ENCODE measurements around the gene PON2. TPM values are rescaled to one million over a fixed set of nuclear protein-coding genes. Genes with fewer than 3 reads are reported as not detected.

The PON2 gene
- polyA plus RNA-seq, 1 of the 3 experiments (the other 2 are of a cell fraction): 125 TPM

DNA sequence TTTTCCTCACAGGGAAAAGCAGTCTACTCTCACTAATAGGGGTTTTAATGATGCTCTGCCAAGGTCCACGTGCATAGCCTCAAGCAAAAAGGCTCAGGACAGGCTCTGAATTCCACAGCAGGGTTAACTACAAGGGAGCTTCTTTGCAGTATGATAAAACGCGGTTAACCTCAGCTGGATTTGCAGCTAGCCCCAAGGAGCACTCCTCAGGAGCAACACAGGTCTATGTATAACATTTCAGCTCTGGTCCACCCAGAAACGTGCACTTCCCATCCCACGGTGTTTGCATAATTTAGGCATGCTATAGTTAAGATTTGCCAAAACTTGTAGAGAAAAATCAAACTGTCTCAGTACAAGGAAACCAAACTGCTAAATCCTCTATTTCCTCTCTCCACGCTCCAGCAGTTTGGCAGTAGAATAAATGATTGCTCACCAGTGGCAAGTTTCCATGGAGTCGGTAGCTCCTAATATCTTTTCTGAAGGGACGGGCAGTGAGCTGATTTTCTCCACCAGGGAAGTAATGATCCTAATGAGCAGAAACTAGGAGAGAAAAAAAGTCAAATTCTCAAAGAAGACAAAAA, 37.8 kb upstream of the PON2 start (continued):
- TF ChIP-seq POLR2AphosphoS5 (IDR thresholded peaks at IDR 0.05; ENCODE audit: low read depth, low read length) (no peak), CTCF (IDR thresholded peaks at IDR 0.05) (no peak)
- TF ChIP-seq, protein P1, sequence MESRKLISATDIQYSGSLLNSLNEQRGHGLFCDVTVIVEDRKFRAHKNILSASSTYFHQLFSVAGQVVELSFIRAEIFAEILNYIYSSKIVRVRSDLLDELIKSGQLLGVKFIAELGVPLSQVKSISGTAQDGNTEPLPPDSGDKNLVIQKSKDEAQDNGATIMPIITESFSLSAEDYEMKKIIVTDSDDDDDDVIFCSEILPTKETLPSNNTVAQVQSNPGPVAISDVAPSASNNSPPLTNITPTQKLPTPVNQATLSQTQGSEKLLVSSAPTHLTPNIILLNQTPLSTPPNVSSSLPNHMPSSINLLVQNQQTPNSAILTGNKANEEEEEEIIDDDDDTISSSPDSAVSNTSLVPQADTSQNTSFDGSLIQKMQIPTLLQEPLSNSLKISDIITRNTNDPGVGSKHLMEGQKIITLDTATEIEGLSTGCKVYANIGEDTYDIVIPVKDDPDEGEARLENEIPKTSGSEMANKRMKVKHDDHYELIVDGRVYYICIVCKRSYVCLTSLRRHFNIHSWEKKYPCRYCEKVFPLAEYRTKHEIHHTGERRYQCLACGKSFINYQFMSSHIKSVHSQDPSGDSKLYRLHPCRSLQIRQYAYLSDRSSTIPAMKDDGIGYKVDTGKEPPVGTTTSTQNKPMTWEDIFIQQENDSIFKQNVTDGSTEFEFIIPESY (IDR thresholded peaks at IDR 0.05; ENCODE audit: borderline replicate concordance, low read depth): no peak

DNA sequence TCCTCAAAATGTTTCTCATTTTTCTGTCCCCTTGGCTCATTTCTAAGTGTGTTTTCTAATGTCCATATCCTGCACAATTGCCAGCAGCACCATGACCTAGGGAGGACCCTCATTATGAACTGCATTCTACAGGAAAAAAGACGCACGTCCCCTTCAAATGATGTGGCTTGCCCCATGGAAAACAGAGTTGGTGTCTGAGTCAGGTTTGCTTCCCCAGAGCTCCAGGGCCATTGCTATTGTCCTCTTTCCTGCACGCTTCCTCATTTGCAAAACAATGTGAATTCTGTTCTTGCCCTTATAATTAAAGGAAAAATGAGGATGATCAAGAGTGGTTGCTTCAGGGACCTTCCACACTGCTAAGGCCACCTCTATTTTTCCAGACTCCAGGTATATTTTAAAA, 36.2 kb upstream of the PON2 start:
- ChIA-PET CTCF (interaction anchor here (1.3 kb wide), 1 partner anchor 13 kb away, joined by 3 read pairs; no protein-coding TSS in a partner anchor), POLR2A (no interaction called here)
- no peak for TF ChIP-seq TAF1 (IDR thresholded peaks at IDR 0.05; ENCODE audit: borderline replicate concordance, low read depth, low read length)
- TF ChIP-seq USF2 (IDR thresholded peaks at IDR 0.05; ENCODE audit: borderline replicate concordance, low read depth, low read length): no peak
- no peak for TF ChIP-seq CTCF (IDR thresholded peaks at IDR 0.05)
- TF ChIP-seq TEAD4 (IDR thresholded peaks at IDR 0.05; ENCODE audit: borderline replicate concordance, insufficient read depth): no peak
- TF ChIP-seq EP300 (IDR thresholded peaks at IDR 0.05; ENCODE audit: borderline replicate concordance in 1 of 2, low read depth in 1 of 2, low read length in 1 of 2): no peak
- no peak for TF ChIP-seq GABPA (IDR thresholded peaks at IDR 0.05; ENCODE audit: low read depth)
- TF ChIP-seq, protein P1 (IDR thresholded peaks at IDR 0.05; ENCODE audit: borderline replicate concordance, low read depth): no peak
- TF ChIP-seq RAD21 (IDR thresholded peaks at IDR 0.05; ENCODE audit: low read length): no peak
- no peak for TF ChIP-seq FOXJ3 (CRISPR knock-in tag; IDR thresholded peaks at IDR 0.05)
- no peak for TF ChIP-seq MEF2A (IDR thresholded peaks at IDR 0.05; ENCODE audit: borderline replicate concordance, low read depth)
- Histone ChIP-seq H3K27ac (ENCODE audit: low read depth in 2 of 2, low read length in 1 of 2) (no peak overlapping the region), H3K4me2 (no peak overlapping the region), H2AFZ (ENCODE audit: low read depth) (peak overlapping the region; percentile 45; the same call in 1 of the 2 replicates), H3K27me3 (ENCODE audit: insufficient read depth) (no peaks in the 10 kb centered on the region), H3K4me1 (ENCODE audit: control insufficient read depth in 1 of 2, insufficient read depth in 2 of 2, low read depth in 1 of 2, low read length in 1 of 2) (peaks cover 0 to 5% of the 10 kb centered on the region in 2 experiments; a peak in 2 of 4 replicates), H3K9ac (no peak overlapping the region), H3F3A (replicated peaks; ENCODE audit: insufficient read depth) (no peaks in the 10 kb centered on the region), H3K9me3 (no peaks in the 10 kb centered on the region), H3K36me3 (replicated peaks in 1 of 2; ENCODE audit: control insufficient read depth in 1 of 2, insufficient read depth in 2 of 2, low read length in 1 of 2) (no peaks in the 10 kb centered on the region), H3K9me2 (no peaks in the 10 kb centered on the region), H3K79me2 (ENCODE audit: insufficient read depth) (no peaks in the 10 kb centered on the region), H4K20me1 (ENCODE audit: insufficient read depth) (no peaks in the 10 kb centered on the region), H3K4me3 (ENCODE audit: low read depth in 2 of 2, low read length in 1 of 2) (no peak overlapping the region)
- no peak for DNase-seq
- 71% methylated on average over 3 of the region's 3 CpGs for WGBS (ENCODE audit: low lambda C conversion rate)
